ENCODE measurements around the gene AHNAK.

Gene AHNAK

DNA sequence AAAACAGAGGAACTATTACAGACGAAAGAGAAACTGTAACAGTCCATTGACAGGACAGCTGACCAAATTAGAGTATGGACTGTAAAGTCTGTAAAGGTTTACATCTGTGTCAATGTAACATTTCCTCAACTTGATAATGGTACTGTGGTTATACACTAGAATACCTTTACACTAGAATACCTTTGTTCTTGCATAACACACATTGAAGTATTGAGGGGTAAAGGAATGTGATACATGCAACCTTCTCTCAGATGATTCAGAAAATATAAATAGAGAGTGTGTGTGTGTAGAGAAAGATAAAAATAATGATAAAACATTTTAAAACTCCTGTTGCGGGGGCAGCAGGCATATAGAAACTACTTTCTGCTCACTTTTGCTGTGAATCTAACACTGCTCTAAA, 32.6 kb upstream of the AHNAK start:
- no peak for TF ChIP-seq SNAI2 (CRISPR knock-in tag; IDR thresholded peaks at IDR 0.05)
- TF ChIP-seq ZNF70 (CRISPR knock-in tag; IDR thresholded peaks at IDR 0.05) = no peak
- no peak for TF ChIP-seq ARNTL (CRISPR knock-in tag; IDR thresholded peaks at IDR 0.05; ENCODE audit: borderline replicate concordance, low read depth)
- no peak for TF ChIP-seq CREB5 (CRISPR knock-in tag; IDR thresholded peaks at IDR 0.05; ENCODE audit: low read depth)
- no peak for TF ChIP-seq BACH2 (CRISPR knock-in tag; IDR thresholded peaks at IDR 0.05; ENCODE audit: borderline replicate concordance)
- TF ChIP-seq CSRNP3 (CRISPR knock-in tag; IDR thresholded peaks at IDR 0.05) = no peak
- TF ChIP-seq GLIS3 (CRISPR knock-in tag; IDR thresholded peaks at IDR 0.05) = no peak
- no peak for TF ChIP-seq ZFP30 (CRISPR knock-in tag; IDR thresholded peaks at IDR 0.05)
- TF ChIP-seq PPARA (CRISPR knock-in tag; IDR thresholded peaks at IDR 0.05; ENCODE audit: borderline replicate concordance) = no peak
- ATAC-seq = no peak

DNA sequence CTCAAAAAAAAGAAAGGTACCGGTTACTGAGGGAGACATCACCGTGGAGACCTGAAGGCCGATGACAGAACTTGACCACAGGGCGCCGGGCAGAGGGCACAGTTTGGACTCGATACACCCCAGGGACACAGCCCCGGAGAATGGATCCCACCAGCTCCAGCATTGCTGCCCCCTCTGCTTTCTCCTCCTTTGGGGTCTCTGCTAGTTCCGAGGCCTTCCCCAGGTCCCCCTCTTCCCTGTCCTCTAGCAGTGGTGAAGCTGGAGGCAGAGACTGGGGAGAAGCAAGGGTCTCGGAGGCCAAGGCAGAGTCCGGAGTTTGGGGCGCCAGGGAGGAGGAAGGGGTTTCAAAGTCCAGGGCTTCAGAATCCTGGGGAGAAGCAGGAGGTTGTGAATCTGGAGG, 31.9 kb upstream of the AHNAK start:
- TF ChIP-seq TOX (CRISPR knock-in tag; IDR thresholded peaks at IDR 0.05; ENCODE audit: borderline replicate concordance) (no peak), ZFP30 (CRISPR knock-in tag; IDR thresholded peaks at IDR 0.05) (no peak), POU6F1 (CRISPR knock-in tag; IDR thresholded peaks at IDR 0.05; ENCODE audit: borderline replicate concordance, low read depth) (no peak), ZFP3 (CRISPR knock-in tag; IDR thresholded peaks at IDR 0.05) (no peak), ESRRG (CRISPR knock-in tag; IDR thresholded peaks at IDR 0.05) (no peak), CSRNP3 (CRISPR knock-in tag; IDR thresholded peaks at IDR 0.05) (no peak), BACH2 (CRISPR knock-in tag; IDR thresholded peaks at IDR 0.05; ENCODE audit: borderline replicate concordance) (no peak), ZNF565 (CRISPR knock-in tag; conservative IDR thresholded peaks at IDR 0.05; ENCODE audit: low read depth) (no peak), TCF4 (CRISPR knock-in tag; IDR thresholded peaks at IDR 0.05; ENCODE audit: borderline replicate concordance) (no peak), GLIS3 (CRISPR knock-in tag; IDR thresholded peaks at IDR 0.05) (no peak), ZNF70 (CRISPR knock-in tag; IDR thresholded peaks at IDR 0.05) (no peak), ISL1 (CRISPR knock-in tag; IDR thresholded peaks at IDR 0.05) (no peak), ARNTL (CRISPR knock-in tag; IDR thresholded peaks at IDR 0.05; ENCODE audit: borderline replicate concordance, low read depth) (no peak), PPARA (CRISPR knock-in tag; IDR thresholded peaks at IDR 0.05; ENCODE audit: borderline replicate concordance) (no peak), CREB5 (CRISPR knock-in tag; IDR thresholded peaks at IDR 0.05; ENCODE audit: low read depth) (no peak)
- TF ChIP-seq, protein P1, sequence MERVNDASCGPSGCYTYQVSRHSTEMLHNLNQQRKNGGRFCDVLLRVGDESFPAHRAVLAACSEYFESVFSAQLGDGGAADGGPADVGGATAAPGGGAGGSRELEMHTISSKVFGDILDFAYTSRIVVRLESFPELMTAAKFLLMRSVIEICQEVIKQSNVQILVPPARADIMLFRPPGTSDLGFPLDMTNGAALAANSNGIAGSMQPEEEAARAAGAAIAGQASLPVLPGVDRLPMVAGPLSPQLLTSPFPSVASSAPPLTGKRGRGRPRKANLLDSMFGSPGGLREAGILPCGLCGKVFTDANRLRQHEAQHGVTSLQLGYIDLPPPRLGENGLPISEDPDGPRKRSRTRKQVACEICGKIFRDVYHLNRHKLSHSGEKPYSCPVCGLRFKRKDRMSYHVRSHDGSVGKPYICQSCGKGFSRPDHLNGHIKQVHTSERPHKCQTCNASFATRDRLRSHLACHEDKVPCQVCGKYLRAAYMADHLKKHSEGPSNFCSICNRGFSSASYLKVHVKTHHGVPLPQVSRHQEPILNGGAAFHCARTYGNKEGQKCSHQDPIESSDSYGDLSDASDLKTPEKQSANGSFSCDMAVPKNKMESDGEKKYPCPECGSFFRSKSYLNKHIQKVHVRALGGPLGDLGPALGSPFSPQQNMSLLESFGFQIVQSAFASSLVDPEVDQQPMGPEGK (CRISPR knock-in tag; IDR thresholded peaks at IDR 0.05; ENCODE audit: borderline replicate concordance) = no peak
- no peak for ATAC-seq

GRCh38 chr11:62577046-62577714, 30.6 kb upstream of the AHNAK start:
- TF ChIP-seq TOX (CRISPR knock-in tag; IDR thresholded peaks at IDR 0.05; ENCODE audit: borderline replicate concordance) (no peak), ZC3H10 (CRISPR knock-in tag; IDR thresholded peaks at IDR 0.05) (no peak), CSRNP3 (CRISPR knock-in tag; IDR thresholded peaks at IDR 0.05) (no peak), ZNF565 (CRISPR knock-in tag; conservative IDR thresholded peaks at IDR 0.05; ENCODE audit: low read depth) (no peak), ISL1 (CRISPR knock-in tag; IDR thresholded peaks at IDR 0.05) (no peak), OSR1 (CRISPR knock-in tag; IDR thresholded peaks at IDR 0.05) (no peak), ZNF8 (CRISPR knock-in tag; IDR thresholded peaks at IDR 0.05) (no peak), ZFP3 (CRISPR knock-in tag; IDR thresholded peaks at IDR 0.05) (no peak), RARB (CRISPR knock-in tag; IDR thresholded peaks at IDR 0.05) (no peak)
- TF ChIP-seq, protein P2, sequence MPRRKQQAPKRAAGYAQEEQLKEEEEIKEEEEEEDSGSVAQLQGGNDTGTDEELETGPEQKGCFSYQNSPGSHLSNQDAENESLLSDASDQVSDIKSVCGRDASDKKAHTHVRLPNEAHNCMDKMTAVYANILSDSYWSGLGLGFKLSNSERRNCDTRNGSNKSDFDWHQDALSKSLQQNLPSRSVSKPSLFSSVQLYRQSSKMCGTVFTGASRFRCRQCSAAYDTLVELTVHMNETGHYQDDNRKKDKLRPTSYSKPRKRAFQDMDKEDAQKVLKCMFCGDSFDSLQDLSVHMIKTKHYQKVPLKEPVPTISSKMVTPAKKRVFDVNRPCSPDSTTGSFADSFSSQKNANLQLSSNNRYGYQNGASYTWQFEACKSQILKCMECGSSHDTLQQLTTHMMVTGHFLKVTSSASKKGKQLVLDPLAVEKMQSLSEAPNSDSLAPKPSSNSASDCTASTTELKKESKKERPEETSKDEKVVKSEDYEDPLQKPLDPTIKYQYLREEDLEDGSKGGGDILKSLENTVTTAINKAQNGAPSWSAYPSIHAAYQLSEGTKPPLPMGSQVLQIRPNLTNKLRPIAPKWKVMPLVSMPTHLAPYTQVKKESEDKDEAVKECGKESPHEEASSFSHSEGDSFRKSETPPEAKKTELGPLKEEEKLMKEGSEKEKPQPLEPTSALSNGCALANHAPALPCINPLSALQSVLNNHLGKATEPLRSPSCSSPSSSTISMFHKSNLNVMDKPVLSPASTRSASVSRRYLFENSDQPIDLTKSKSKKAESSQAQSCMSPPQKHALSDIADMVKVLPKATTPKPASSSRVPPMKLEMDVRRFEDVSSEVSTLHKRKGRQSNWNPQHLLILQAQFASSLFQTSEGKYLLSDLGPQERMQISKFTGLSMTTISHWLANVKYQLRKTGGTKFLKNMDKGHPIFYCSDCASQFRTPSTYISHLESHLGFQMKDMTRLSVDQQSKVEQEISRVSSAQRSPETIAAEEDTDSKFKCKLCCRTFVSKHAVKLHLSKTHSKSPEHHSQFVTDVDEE (CRISPR knock-in tag; IDR thresholded peaks at IDR 0.05) = no peak
- ATAC-seq = no peak

All from SK-N-SH treated with all-trans-retinoic acid at 6 μM for 48 hours (cell line).